Adrenal gland (tissue), 5 donors: ENCODE measurements around the gene CAPZA3.

Experiments
- POLR2A ChIP-seq, 2 donors: fragments of 450-650 bp; IDR thresholded peaks; one replicate each; pipeline ENCODE4 v1.6.1; 2017; ENCODE audit warnings: antibody characterized with exemption in 2 of 2, mild to moderate bottlenecking in 2 of 2, moderate library complexity in 1 of 2
- TF ChIP-seq, protein P1 (sequence below), 6 experiments: fragments of 450-650 bp in 4 of 6; fragments of 200-600 bp in 2 of 6; sonication (generic) in 1 of 6; IDR thresholded peaks; 1 replicate in 5 of 6; 2 replicates in 1 of 6; pipeline versions ENCODE4 v1.5.1 to v1.8.0; 2016 to 2021; ENCODE audit warnings: antibody characterized with exemption in 6 of 6, mild to moderate bottlenecking in 2 of 6, moderate library complexity in 1 of 6
- donor health status: DM: no; HTN: no; CAD: no.

DNA sequence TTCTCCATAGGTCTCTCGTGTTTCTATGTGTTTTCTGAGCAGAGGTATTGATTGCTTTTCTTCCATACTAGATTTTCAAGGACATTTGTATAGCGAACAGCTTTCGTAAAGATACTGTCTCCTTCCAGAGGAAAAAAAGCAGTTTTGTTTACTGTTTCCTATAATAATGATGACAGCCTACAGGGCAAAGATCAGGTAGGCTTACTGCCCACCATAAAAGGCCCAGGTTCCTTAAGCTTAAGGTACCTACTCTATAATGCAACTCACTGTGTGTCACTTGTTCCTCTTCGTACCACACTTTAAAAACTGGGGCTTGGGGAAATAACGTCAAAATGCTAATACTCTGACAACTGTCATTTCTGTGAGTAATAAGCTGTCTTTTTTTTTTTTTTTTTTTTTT, 6.8 kb upstream of the CAPZA3 start:
- TF ChIP-seq, protein P1, sequence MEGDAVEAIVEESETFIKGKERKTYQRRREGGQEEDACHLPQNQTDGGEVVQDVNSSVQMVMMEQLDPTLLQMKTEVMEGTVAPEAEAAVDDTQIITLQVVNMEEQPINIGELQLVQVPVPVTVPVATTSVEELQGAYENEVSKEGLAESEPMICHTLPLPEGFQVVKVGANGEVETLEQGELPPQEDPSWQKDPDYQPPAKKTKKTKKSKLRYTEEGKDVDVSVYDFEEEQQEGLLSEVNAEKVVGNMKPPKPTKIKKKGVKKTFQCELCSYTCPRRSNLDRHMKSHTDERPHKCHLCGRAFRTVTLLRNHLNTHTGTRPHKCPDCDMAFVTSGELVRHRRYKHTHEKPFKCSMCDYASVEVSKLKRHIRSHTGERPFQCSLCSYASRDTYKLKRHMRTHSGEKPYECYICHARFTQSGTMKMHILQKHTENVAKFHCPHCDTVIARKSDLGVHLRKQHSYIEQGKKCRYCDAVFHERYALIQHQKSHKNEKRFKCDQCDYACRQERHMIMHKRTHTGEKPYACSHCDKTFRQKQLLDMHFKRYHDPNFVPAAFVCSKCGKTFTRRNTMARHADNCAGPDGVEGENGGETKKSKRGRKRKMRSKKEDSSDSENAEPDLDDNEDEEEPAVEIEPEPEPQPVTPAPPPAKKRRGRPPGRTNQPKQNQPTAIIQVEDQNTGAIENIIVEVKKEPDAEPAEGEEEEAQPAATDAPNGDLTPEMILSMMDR (IDR thresholded peaks at IDR 0.05): no peak
- no peak for TF ChIP-seq POLR2A (IDR thresholded peaks at IDR 0.05)
